ENCODE results near the gene CDH4.

CDH4 gene

GRCh38 chr20:61805365-61805764, 553.3 kb downstream of the CDH4 start:
- TF ChIP-seq ZBTB7A (IDR thresholded peaks at IDR 0.05; ENCODE audit: low read depth) (no peak), REST (IDR thresholded peaks at IDR 0.05; ENCODE audit: low read depth) (no peak), NFIC (IDR thresholded peaks at IDR 0.05) (no peak), TAF1 (IDR thresholded peaks at IDR 0.05; ENCODE audit: low read depth) (no peak), EGR1 (IDR thresholded peaks at IDR 0.05) (no peak), YY1 (IDR thresholded peaks at IDR 0.05; ENCODE audit: low read depth) (no peak), MAX (IDR thresholded peaks at IDR 0.05) (no peak), CEBPB (IDR thresholded peaks at IDR 0.05) (no peak)

GRCh38 chr20:61805781-61806180, 553.7 kb downstream of the CDH4 start:
- TF ChIP-seq FOXM1 (IDR thresholded peaks at IDR 0.05; ENCODE audit: borderline replicate concordance, low read depth) (no peak), NFIC (IDR thresholded peaks at IDR 0.05) (no peak), ZBTB7A (IDR thresholded peaks at IDR 0.05; ENCODE audit: low read depth) (no peak), USF1 (IDR thresholded peaks at IDR 0.05) (no peak), EP300 (IDR thresholded peaks at IDR 0.05; ENCODE audit: borderline replicate concordance) (no peak), TCF12 (IDR thresholded peaks at IDR 0.05; ENCODE audit: low read depth) (no peak), CREB1 (IDR thresholded peaks at IDR 0.05; ENCODE audit: low read depth) (no peak), CEBPB (IDR thresholded peaks at IDR 0.05) (no peak), EGR1 (IDR thresholded peaks at IDR 0.05) (no peak), TAF1 (IDR thresholded peaks at IDR 0.05; ENCODE audit: low read depth) (no peak), TEAD4 (IDR thresholded peaks at IDR 0.05) (no peak), REST (IDR thresholded peaks at IDR 0.05; ENCODE audit: low read depth) (no peak), YY1 (IDR thresholded peaks at IDR 0.05; ENCODE audit: low read depth) (no peak)

GRCh38 chr20:61806314-61806713, 554.3 kb downstream of the CDH4 start:
- no peak for TF ChIP-seq EGR1 (IDR thresholded peaks at IDR 0.05)
- no peak for TF ChIP-seq REST (IDR thresholded peaks at IDR 0.05; ENCODE audit: low read depth)
- no peak for TF ChIP-seq TAF1 (IDR thresholded peaks at IDR 0.05; ENCODE audit: low read depth)
- no peak for TF ChIP-seq CREB1 (IDR thresholded peaks at IDR 0.05; ENCODE audit: low read depth)
- TF ChIP-seq NFIC (IDR thresholded peaks at IDR 0.05) = no peak
- no peak for TF ChIP-seq EP300 (IDR thresholded peaks at IDR 0.05; ENCODE audit: borderline replicate concordance)
- no peak for TF ChIP-seq TCF12 (IDR thresholded peaks at IDR 0.05; ENCODE audit: low read depth)
- no peak for TF ChIP-seq MAX (IDR thresholded peaks at IDR 0.05)
- no peak for TF ChIP-seq FOXM1 (IDR thresholded peaks at IDR 0.05; ENCODE audit: borderline replicate concordance, low read depth)
- TF ChIP-seq YY1 (IDR thresholded peaks at IDR 0.05; ENCODE audit: low read depth) = no peak

GRCh38 chr20:61806995-61807394, 554.9 kb downstream of the CDH4 start:
- TF ChIP-seq TAF1 (IDR thresholded peaks at IDR 0.05; ENCODE audit: low read depth) (no peak), TEAD4 (IDR thresholded peaks at IDR 0.05) (no peak), EGR1 (IDR thresholded peaks at IDR 0.05) (no peak), YY1 (IDR thresholded peaks at IDR 0.05; ENCODE audit: low read depth) (no peak), NFIC (IDR thresholded peaks at IDR 0.05) (no peak), REST (IDR thresholded peaks at IDR 0.05; ENCODE audit: low read depth) (no peak), MAX (IDR thresholded peaks at IDR 0.05) (no peak), ZBTB7A (IDR thresholded peaks at IDR 0.05; ENCODE audit: low read depth) (no peak), EP300 (IDR thresholded peaks at IDR 0.05; ENCODE audit: borderline replicate concordance) (no peak), FOXM1 (IDR thresholded peaks at IDR 0.05; ENCODE audit: borderline replicate concordance, low read depth) (no peak), USF1 (IDR thresholded peaks at IDR 0.05) (no peak), TCF12 (IDR thresholded peaks at IDR 0.05; ENCODE audit: low read depth) (no peak), CEBPB (IDR thresholded peaks at IDR 0.05) (no peak), CREB1 (IDR thresholded peaks at IDR 0.05; ENCODE audit: low read depth) (no peak), RAD21 (IDR thresholded peaks at IDR 0.05; ENCODE audit: low read depth) (no peak)

All from Ishikawa (cell line).